Mucosa of rectum (tissue), 2 donors: Measurements from ENCODE around the gene LRRC15.

ENCODE experiments used
- H3K27ac ChIP-seq, 2 donors: one replicate each; pipeline ENCODE4 v1.7.0; 2013; ENCODE audit warnings: inconsistent platforms in 2 of 2, low read depth in 2 of 2, low read length in 2 of 2
- H3K27me3 ChIP-seq, 2 donors: one replicate each; pipeline ENCODE4 v1.7.0; 2013; ENCODE audit warnings: low read length in 2 of 2; ENCODE audit not compliant: control insufficient read depth in 2 of 2, insufficient read depth in 2 of 2
- H3K36me3 ChIP-seq, 2 donors: one replicate each; pipeline ENCODE4 v1.7.0; 2013; ENCODE audit warnings: low read length in 2 of 2; ENCODE audit not compliant: control insufficient read depth in 2 of 2, insufficient read depth in 2 of 2
- H3K4me1 ChIP-seq, 2 donors: one replicate each; pipeline ENCODE4 v1.7.0; 2013; ENCODE audit warnings: low read length in 2 of 2, mild to moderate bottlenecking in 1 of 2; ENCODE audit not compliant: control insufficient read depth in 2 of 2, insufficient read depth in 2 of 2
- H3K4me3 ChIP-seq, 2 donors: one replicate each; pipeline ENCODE4 v1.7.0; 2013; ENCODE audit warnings: low read length in 2 of 2
- H3K9ac ChIP-seq, 2 donors: one replicate each; pipeline ENCODE4 v1.7.0; 2013; ENCODE audit warnings: low read length in 2 of 2, low read depth in 1 of 2, mild to moderate bottlenecking in 1 of 2
- H3K9me3 ChIP-seq, 2 donors: one replicate each; pipeline ENCODE4 v1.7.0; 2013; ENCODE audit warnings: low read length in 2 of 2; ENCODE audit not compliant: control insufficient read depth in 2 of 2
- donor health status: healthy.
- donor health status: Normal muscosa, but diverticular disease.

LRRC15 gene

GRCh38 chr3:194386648-194387047, 17.1 kb upstream of the LRRC15 start:
- Histone ChIP-seq H3K4me1 (no peaks in the 10 kb centered on the region), H3K36me3 (no peaks in the 10 kb centered on the region), H3K27me3 (no peaks in the 10 kb centered on the region)

DNA sequence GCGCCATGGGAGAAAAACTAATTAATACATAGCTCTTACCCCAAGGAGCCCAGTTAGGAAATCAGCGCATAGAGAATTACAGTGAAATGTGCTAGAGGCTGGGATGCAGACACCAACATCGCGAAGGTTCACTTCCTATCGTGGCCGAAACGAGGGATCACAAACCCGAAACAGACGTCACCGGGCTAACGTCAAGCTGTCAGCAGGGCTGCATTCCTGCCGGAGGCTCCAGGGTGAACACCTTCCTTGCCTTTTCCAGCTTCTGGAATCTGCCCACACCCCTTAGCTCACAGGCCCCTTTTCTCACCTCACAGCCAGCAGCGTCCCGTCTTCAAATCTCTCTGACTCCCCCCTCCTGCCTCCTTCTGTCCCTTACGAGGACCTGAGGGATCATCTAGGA, 16.5 kb upstream of the LRRC15 start:
- H3K4me3 ChIP-seq, result no peak overlapping the region

More at GRCh38 chr3:194386648-194387047, 17.1 kb upstream of the LRRC15 start:
- Histone ChIP-seq H3K9ac (no peak overlapping the region), H3K4me3 (no peak overlapping the region), H3K9me3 (no peaks in the 10 kb centered on the region), H3K27ac (no peak overlapping the region)

GRCh38 chr3:194384569-194385001, 15.0 kb upstream of the LRRC15 start:
- Histone ChIP-seq H3K9ac (no peak overlapping the region), H3K4me1 (no peaks in the 10 kb centered on the region), H3K27me3 (no peaks in the 10 kb centered on the region), H3K9me3 (no peaks in the 10 kb centered on the region), H3K36me3 (no peaks in the 10 kb centered on the region), H3K27ac (no peak overlapping the region), H3K4me3 (no peak overlapping the region)

More for the DNA sequence above, 16.5 kb upstream of the LRRC15 start:
- no peaks in the 10 kb centered on the region for H3K4me1 ChIP-seq
- H3K27ac ChIP-seq, result no peak overlapping the region
- H3K9me3 ChIP-seq, result no peaks in the 10 kb centered on the region
- no peak overlapping the region for H3K9ac ChIP-seq
- no peaks in the 10 kb centered on the region for H3K36me3 ChIP-seq
- no peaks in the 10 kb centered on the region for H3K27me3 ChIP-seq

- Histone ChIP-seq H3K27me3 (no peaks in the 10 kb centered on the region), H3K4me3 (no peak overlapping the region)
Observed at GRCh38 chr3:194384156-194384555, 14.6 kb upstream of the LRRC15 start.

DNA sequence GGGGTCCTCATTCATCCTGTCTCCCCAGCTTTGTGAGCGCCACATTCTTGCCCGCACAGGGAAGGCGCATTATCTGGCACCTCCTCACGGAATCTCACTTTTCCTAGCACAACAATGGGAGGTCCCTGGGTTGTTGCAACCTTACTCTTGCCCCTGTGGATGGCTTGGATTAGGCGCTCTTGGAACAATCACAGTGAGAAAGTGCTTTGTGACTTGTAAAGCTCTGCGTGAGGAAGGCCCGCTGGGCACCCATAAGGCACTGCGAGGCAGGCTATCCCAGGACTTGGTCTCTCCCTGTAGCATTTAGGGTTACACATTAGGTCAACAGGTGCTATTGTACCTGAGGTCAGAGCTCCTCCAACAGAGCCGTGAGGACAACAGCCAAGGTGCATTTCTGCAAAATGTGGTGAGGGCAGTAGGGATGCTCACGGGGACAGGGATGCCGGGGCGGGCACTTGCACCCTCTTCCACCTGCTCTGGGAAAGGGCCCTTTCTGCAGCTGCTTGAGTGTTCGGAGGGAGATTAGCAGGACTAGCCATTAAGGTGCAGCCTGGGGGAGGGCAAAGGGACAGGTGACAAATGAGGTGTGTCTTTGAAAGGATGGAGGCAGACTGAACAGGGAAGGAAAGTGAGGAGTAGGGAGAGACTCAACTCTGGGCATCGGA, 13.9 kb upstream of the LRRC15 start:
- no peaks in the 10 kb centered on the region for H3K27me3 ChIP-seq
- H3K4me3 ChIP-seq, result no peak overlapping the region

More at GRCh38 chr3:194384156-194384555, 14.6 kb upstream of the LRRC15 start:
- Histone ChIP-seq H3K36me3 (no peaks in the 10 kb centered on the region), H3K9me3 (no peaks in the 10 kb centered on the region), H3K4me1 (no peaks in the 10 kb centered on the region), H3K27ac (no peak overlapping the region), H3K9ac (no peak overlapping the region)

DNA sequence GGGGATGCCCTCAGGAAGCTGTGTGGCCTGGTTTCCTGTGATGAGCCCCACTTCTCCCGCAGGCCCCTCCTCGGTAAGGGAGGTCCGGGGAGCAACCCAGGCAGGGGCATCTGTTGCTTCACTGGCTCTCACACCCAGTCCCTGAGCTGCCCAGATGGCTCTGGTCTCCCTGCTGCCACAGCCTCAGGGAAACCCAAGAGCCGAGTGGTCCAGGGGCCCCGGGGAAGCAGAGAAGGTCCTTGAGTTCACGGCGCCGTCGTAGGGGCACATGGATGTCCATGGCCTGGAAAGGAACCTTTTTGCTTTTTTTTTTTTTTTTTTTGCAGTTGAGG, 13.3 kb upstream of the LRRC15 start:
- no peaks in the 10 kb centered on the region for H3K36me3 ChIP-seq
- no peak overlapping the region for H3K27ac ChIP-seq
- H3K9me3 ChIP-seq, result no peaks in the 10 kb centered on the region
- no peaks in the 10 kb centered on the region for H3K27me3 ChIP-seq
- H3K4me3 ChIP-seq, result no peak overlapping the region
- H3K9ac ChIP-seq, result no peak overlapping the region
- no peaks in the 10 kb centered on the region for H3K4me1 ChIP-seq

More for the DNA sequence above, 13.9 kb upstream of the LRRC15 start:
- Histone ChIP-seq H3K9me3 (no peaks in the 10 kb centered on the region), H3K27ac (no peak overlapping the region), H3K4me1 (no peaks in the 10 kb centered on the region), H3K36me3 (no peaks in the 10 kb centered on the region), H3K9ac (no peak overlapping the region)

GRCh38 chr3:194382196-194382891, 12.8 kb upstream of the LRRC15 start:
- no peaks in the 10 kb centered on the region for H3K27me3 ChIP-seq

DNA sequence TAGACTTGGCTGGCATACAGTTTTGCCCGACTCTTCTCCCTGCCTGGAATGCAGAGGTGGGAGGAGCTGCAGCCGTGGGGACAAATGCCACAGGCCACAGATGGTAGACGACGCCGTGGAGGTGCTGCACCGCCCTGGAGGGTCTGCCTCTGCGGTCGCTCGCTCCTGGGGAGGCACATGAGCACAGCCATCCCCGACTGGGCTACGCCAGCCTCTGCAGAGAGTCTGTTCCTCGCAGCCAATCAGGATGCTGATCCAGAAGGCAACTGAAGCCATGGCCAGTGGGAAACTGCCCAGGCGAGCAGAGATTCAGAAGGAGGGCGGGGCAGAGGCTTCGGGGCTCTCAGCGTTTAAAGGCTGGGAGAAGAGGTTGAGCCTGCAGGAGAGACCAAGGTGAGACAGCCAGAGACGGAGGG, 11.9 kb upstream of the LRRC15 start:
- H3K9ac ChIP-seq, result no peak overlapping the region
- no peaks in the 10 kb centered on the region for H3K27me3 ChIP-seq
- no peaks in the 10 kb centered on the region for H3K9me3 ChIP-seq
- no peak overlapping the region for H3K27ac ChIP-seq
- H3K4me1 ChIP-seq, result no peaks in the 10 kb centered on the region
- no peaks in the 10 kb centered on the region for H3K36me3 ChIP-seq
- no peak overlapping the region for H3K4me3 ChIP-seq

More at GRCh38 chr3:194382196-194382891, 12.8 kb upstream of the LRRC15 start:
- H3K4me1 ChIP-seq, result no peaks in the 10 kb centered on the region
- no peaks in the 10 kb centered on the region for H3K36me3 ChIP-seq
- H3K9me3 ChIP-seq, result no peaks in the 10 kb centered on the region
- H3K9ac ChIP-seq, result no peak overlapping the region
- no peak overlapping the region for H3K27ac ChIP-seq
- H3K4me3 ChIP-seq, result no peak overlapping the region

GRCh38 chr3:194380326-194380725, 10.8 kb upstream of the LRRC15 start:
- Histone ChIP-seq H3K4me1 (no peaks in the 10 kb centered on the region), H3K4me3 (no peak overlapping the region), H3K27me3 (no peaks in the 10 kb centered on the region), H3K36me3 (no peaks in the 10 kb centered on the region), H3K9ac (no peak overlapping the region), H3K9me3 (no peaks in the 10 kb centered on the region), H3K27ac (no peak overlapping the region)

DNA sequence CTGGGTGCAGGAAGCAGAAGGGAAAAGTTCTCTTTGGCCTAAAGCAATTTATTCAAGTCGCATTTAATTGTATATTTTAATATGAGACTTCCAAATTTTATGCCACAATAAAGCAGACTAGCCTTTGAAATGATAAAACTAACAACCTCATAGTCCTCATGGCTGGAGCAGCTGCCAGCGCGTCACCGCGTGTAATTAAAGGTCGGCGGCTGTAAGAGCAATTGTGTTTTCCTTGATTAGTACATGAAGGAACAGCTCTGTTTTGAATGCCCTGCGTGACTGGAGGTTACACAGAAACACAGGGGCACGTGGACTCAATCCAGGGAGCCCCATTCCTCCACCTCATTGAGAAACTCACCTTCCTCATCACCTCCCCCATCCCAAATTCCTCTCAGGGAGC, 10.1 kb upstream of the LRRC15 start:
- H3K4me3 ChIP-seq, result no peak overlapping the region
- H3K4me1 ChIP-seq, result no peaks in the 10 kb centered on the region
- H3K9me3 ChIP-seq, result no peaks in the 10 kb centered on the region
- H3K27me3 ChIP-seq, result no peaks in the 10 kb centered on the region
- H3K36me3 ChIP-seq, result no peaks in the 10 kb centered on the region
- no peak overlapping the region for H3K27ac ChIP-seq
- H3K9ac ChIP-seq, result no peak overlapping the region
